Stimulated activated CD4-positive, alpha-beta T cell treated with anti-CD3 and anti-CD28 coated beads, Interleukin-4, amount 100 ng/mL, for 4 hours (primary cell): ENCODE results near the gene NLK.
"Not testable (repeated sequence)": the region's sequence is repeated elsewhere in the genome, so short reads cannot be mapped to it uniquely, and the experiment has no call there.

Experiments
- DNase-seq, 2 experiments: peaks; one replicate each; pipeline ENCODE4 v3.0.0-alpha.2; 2020

Gene NLK

DNA sequence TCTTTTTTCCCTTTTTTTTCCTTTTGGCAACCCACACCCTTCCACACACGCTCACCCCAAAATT lies at the start of gene NLK:
TSS of gene NLK (plus strand) at position 21 of the 64 bp plus-strand sequence. CDS start 197 bp downstream, outside the sequence.
- no peak for DNase-seq

DNA sequence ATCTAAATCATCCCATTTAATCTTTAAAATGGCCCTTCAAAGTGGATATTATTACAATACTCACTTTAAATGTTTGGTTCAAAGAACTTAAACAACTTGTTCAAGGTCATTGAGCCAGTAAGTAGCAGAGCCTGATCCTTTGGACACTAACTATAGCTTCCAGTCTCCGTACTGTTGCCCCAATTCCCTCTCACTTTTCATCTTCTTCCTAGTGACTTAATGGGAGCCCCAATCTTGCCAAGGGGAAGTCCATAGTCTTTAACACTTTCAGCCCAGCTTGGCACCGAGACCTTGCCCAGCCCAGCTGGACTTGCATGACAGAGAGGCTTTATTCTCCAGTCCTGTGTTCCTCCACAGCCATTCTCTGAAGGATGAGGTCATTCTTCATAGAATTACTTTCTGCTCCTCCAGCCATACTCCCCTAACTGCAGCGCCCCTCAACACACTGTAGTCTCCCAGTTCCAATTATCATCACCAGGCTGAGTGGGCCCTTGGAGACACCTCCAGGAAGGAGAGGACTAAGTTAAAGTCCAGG lies 49.2 kb upstream of the NLK start:
- no peak for DNase-seq

DNA sequence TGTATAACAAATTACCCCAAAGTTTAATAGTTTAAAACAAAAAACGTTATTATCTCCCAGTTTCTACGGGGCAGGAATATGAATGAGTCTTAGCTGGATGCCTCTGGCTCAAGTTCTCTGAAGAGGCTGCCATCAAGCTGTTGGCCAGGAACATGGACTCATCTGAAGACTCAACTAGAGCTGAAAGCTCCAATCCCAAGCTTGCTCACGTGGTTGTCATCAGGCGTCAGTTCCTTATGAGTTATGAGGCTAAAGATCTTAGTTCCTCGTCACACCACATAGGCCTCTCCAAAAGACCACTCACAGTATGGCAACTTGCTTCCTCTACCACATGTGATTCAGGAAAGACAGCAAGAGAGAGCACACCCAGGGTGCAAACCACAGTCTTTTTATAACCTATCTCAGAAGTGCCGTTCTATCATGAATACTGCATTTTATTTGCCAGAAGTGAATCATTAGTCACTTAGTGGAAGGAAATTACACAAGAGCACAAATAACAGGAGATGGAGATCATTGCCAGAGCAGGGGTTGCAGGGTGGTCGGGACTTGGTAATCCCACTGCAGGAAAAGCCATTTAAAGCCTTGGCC lies 48.7 kb upstream of the NLK start:
- no peak for DNase-seq

DNA sequence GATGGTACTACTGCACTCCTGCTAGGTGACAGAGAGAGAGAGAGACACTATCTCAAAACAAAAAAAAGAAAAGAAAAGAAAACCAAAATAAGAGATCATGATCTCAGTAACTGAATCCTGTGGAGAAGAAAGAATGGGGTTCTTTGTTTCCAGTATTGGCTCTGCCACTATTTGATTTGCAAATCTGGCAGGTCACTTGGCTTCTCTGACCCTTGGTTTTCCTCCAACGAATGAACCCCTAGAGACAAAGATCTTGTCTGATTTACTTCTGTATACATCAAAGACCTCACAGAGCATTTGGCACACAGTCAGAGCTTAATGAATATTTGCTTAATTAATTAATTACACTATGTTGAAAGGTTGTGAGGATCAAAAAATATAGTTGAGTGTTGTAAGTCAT lies 47.9 kb upstream of the NLK start:
- DNase-seq, result no peak

DNA sequence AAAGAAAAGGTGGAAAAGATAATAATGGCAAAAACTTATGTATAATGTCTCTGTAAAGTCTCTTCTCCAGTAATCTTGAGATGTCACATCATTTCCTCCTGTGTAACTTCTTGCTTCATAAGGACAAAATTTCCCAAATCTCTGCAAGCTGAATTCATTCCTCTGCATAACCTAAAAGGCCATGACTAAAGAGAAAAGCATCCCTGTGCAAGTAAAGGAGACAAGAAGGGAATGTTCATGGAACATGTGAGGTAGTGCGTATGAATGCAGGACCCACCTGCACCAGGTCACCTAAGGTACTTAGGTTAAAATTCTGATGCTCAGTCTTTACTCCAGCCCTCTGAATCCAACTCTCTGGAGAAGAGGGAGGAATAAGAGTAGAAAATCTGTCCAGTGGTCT lies 46.9 kb upstream of the NLK start:
- DNase-seq, result no peak

DNA sequence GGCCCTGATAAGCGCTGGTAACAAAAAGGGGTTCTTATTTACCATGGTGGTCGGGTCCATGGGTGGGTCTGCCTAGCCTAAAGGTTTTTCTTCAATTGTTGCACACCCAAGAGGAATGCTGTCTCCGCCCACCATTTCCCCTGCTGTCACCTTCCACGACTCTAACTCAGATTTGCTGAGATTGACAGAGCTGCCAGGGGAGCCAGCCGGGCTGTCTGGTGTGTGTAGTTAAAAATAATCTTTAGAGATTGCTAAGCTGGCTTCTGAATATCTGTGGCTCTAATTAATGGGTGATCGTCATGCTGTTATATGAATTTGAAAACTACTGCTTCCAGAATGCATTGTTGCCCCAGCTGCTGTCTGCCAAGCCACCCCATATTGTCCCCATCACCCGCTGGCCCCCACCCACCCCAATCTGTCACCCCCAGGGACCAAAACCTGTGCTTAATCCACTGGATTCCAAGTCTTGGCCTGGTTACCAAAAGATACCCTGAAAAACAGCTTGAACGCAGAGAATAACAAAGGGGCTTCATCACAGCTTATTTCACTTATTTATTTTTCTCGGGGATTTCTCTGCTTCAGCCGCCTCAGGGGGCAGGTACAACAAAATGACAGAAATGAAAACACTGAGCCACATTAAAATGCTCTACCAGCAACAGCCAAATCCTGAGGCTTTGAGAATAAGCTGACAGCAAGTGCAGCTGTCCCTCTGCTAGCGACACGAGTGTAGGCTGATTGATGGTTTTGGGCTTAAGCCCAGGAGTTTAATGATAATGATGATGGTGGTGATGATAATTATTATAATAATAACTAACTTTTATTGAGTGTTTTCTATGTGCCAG lies 46.1 kb upstream of the NLK start:
- no peak for DNase-seq

DNA sequence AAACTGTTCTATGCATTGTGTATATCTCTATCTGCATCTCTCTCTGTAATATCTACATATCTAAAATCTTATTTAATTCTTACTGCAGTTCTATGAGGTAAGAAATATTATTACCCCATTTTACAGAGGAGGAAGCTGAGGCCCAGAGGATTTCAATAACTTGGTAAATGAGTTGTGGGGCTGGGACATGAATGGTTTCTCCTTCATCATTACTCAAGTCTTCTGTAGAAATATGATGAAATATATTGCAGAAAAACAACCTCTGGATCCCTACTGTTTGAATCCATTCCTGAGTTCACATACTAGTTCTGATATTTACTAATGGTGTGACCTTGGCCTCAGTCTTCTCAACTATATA lies 45.5 kb upstream of the NLK start:
- DNase-seq, result no peak

DNA sequence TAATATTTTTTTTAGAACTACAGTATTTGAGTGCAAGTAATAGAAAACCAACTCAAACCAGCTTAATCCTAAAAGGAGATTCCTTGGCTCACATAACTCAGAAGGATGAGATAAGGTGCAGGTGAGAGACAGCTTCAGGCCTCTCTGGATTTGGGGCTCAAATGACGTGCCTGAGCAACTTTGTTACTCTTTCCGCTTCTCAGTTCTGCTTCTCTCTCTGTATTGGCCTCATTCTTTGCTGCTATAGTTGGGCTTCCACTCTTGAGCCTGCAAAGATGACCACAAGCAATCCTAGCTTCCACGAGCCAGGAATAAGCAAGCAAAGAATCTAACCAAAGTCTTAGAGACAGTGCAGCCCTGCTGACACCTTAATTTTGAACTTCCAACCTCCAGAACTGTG lies 45.0 kb upstream of the NLK start:
- DNase-seq, result no peak

DNA sequence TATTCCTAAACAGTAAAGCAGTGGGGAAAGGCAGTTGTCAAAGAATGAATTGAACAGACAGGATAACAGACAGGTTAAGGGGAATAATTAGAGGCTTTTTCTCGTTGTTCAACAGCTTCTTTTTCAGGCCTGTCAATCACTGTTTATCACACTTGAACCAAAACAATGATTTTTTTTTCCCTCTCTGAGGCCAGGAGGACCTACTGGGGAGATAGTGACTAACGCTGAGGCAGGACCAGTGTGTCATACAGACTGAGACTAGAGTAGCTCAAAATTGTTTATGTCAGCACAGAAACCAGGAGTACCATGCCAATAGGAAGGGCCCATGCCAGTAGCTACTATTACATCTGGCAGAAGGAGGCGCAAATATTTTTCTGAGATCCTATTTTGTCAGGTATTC lies 41.3 kb upstream of the NLK start:
- DNase-seq, result no peak

DNA sequence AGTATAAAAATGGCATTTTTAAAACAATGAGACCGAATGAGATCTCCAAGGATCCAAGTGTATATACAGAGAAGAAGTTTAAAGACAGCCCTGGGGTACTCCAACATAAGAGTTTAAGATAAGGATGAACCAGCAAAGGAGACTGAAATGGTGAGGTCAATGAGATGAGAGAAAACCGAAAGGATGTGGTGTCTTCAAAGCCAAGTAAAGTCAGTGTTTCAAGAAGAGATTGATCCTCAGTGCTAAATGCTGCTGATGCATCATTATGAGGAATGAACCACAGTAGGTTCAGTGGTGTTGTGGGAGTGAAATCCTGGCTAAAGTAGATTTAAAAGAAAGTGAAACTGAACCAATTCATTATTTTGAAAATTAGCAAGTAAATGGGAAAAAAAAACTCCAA lies 38.1 kb upstream of the NLK start:
- DNase-seq, result no peak

DNA sequence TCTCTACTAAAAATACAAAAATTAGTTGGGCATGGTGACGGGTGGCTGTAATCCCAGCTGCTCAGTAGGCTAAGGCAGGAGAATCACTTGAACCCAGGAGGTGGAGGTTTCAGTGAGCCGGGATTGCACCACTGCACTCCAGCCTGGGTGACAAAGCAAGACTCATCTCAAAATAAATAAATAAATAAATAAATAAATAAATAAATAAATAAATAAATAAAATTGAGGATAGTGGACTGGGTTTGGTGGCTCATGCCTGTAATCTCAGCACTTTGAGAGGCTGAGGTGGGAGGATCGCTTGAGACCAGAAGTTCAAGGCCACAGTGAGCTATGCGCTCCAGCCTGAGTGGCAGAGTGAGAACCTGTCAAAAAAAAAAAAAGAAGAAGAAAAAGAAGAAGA lies 34.6 kb upstream of the NLK start:
- DNase-seq, result not testable (repeated sequence)

DNA sequence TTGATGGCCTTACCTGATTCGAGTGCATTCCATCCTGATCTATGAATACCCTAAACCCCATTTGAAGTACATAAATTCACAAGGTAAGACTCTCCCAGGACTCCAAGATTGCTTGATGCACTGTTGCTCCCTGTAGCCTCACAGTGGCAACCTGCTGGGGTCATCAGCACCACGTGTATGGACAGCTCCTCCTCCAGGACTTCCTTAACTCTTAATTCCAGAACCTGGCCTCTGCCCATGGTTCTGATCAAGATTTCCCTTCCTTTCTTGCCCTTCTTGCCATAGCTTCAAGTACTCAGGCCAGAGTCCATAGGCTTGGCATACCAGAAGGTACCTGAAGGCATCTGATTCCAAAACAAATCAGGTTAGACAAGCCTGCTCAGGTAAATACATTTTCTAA lies 34.0 kb upstream of the NLK start:
- no peak for DNase-seq

DNA sequence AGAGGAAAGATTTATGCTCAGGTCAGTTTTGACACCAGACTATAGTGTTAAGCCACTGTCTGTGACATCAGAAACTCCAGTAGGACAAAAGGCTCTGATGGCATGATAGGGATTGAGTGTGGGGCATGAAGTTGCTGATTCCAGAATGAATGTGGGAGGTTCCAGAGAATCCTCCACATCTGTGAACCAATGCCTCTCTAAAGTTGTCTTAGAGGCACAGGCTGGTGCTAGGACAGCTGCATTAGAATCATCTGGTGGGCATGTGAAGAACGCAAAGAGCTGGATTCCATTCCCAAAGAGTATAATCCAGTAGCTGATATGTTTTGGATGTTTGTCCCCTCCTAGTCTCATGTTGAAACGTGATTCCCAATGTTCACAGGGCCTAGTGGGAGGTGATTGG lies 32.1 kb upstream of the NLK start:
- DNase-seq, result no peak

DNA sequence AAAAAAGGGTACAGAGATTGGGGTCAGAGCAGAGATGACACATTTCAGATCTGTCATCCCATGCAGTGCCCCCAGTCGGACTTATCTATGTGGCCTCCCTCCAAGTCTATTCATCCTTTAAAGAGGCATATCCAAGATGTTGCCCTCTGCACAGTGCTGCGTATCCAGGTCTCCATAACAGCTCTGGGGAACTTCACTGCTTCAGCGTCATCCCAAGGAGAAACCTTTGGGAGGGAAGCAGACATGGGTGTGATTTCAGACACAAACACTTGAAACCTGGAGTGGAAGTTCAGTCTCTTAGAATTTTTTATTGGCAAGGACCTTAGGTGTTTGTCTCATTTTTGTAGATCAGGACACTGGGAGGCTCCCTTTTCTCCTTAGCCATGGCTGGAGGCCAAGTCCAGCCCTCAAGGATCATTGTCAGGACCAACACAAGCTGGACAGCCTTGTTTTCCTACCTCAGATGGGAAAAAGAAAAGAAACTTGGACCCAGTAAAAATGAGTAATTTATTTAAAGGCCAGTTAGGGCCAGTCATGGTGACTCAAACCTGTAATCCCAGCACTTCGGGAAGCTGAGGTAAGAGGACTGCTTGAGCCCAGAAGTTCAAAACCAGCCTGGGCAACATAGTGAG lies 23.9 kb upstream of the NLK start:
- DNase-seq, result no peak

DNA sequence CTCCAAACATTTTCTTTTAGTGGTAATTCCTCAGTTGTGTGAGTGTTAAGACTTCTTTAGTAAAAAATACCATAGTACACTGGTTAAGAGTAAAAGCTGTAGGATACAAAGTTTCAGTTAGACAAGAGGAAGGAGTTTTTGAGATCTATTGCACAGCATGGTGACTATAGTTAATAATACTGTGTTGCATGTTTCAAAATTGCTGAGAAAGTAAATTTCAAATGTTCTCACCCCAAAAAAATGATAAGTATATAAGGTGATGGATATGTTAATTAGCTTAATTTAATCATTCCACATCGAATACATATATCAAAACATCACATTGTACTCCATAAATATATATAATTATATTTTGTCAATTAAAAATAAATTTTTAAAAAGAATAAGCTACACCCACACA lies 22.0 kb upstream of the NLK start:
- DNase-seq, result no peak

DNA sequence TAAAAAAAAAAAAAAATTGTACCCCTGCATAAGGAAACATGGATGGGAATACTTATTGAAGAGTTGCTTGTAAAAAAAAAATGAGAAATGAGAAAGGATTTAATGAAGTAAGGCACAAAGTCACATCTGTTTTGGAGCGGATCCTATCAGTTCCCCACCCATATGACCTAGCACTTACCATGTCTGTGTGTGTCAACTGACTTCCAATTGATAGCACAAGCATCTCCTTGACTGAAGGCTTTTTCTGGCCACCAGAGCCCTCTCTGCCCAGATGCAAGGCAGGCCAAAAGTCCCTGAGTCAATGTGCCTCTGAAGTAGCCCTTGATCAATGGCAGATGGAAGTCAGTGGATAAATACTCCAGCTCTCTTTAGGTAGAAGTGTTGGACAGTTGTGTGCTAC lies 13.4 kb upstream of the NLK start:
- no peak for DNase-seq

DNA sequence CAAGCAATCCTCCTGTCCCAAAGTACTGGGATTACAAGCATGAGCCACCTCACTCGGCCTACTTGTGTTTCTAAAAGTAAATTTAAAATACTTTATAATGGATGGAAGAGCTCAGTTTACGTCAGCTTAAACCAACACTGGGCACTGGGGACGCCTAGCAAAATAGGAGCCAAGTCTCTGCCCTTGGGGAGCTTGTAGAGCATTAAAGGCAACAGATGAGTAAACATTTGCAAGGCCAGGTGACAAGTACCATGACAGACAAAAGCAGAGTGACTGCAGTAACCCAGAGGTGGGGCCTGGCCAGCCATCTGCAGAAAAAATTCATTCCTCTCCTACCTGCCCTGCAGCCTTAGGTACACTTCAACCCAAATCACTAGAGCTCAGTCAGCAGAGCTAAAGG lies 12.1 kb upstream of the NLK start:
- no peak for DNase-seq

DNA sequence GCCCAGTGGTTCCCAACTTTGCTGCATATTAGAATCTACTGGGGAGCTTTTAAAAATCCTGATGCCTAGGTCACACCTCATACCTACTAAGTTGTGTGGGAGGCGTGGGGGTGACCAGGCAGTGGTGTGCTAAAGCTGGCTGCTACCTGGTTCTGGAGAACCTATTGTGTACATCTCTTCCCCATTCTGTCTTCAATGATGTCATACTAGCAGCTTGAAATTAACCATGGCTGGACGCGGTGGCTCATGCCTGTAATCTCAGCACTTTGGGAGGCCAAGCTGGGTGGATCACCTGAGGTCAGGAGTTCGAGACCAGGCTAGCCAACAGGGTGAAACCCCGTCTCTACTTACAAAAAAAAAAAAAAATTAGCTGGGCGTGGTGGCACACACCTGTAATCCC lies 11.3 kb upstream of the NLK start:
- no peak for DNase-seq

DNA sequence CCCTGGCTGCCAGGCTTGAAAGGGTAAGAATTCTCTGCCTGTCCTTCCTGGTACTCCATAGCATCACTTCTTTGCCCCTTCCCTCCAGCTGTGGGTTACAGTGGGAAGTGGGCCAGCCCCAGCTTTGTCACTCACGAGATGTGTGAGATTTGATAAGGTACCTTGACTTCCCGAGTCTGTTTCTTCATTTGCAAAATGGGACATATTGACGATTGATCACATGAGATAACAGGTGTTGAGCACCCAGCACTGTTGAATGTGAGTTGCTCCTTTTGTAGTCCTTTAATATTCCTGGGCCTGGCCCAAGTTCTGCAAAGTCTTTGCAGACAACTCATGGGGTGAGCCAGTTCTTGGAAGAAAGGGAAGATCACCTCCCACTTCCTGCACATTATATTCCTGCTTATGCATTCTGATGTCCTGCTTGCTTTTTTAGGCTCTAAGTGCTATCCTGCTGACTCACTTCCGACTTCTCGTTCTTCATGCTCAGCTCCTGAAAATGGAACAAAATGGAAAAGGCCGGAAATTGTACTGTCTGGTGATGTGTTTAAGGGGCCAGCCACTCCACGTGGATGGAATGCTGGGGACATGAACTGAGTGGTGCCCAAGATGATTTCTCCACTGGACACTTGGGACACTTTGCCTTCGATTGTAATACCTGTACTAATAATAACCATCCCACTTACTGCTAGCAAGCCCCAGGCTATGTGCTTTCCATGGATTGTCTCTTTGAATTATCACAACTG lies 8.3 kb upstream of the NLK start:
- no peak for DNase-seq

DNA sequence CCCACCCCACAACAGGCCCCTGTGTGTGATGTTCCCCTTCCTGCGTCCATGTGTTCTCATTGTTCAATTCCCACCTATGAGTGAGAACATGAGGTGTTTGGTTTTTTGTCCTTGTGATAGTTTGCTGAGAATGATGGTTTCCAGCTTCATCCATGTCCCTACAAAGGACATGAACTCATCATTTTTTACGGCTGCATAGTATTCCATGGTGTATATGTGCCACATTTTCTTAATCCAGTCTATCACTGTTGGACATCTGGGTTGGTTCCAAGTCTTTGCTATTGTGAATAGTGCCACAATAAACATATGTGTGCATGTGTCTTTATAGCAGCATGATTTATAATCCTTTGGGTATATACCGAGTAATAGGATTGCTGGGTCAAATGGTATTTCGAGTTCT lies 7.0 kb upstream of the NLK start:
- not testable (repeated sequence) for DNase-seq

DNA sequence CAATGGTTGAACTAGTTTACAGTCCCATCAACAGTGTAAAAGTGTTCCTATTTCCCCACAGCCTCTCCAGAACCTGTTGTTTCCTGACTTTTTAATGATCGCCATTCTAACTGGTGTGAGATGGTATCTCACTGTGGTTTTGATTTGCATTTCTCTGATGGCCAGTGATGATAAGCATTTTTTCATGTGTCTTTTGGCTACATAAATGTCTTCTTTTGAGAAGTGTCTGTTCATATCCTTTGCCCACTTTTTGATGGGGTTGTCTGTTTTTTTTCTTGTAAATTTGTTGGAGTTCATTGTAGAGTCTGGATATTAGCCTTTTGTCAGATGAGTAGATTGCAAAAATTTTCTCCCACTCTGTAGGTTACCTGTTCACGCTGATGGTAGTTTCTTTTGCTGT lies 6.6 kb upstream of the NLK start:
- DNase-seq, result not testable (repeated sequence)

DNA sequence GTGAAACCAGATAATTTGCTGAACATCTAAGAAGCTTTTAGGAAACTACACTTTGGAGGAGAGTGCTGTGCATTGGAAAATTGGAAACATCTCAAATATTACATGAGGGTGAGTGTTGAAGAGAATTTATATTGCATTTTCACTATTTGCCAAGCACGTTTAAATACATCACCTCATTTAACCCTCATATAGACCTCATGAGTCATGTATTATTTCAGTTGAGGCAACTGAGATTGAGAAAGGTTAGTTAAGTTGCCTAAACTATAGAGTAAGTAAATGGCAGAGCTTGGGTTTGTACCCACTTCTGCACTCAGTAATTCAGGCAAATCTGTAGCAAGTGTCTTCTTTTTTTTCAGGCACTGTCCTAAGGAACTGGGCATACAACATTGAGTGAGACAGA lies 3.7 kb upstream of the NLK start:
- no peak for DNase-seq

DNA sequence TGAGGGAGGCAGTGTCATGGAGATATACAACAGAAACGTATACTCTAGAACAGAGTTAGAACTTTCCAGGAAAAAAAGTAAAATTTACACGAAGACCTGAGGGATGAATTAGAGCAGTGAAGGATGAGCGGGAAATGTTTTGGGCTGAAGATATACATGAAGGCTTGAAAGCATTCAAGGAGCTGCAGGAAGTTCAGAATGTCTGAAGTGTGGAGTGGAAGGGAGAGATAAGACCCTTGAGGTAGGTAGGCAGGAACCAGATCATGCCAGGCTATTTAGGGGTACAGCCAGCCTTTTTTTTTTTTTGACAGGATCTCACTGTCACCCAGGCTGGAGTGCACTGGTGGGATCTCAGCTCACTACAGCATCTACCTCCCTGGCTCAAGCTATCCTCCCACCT lies 3.2 kb upstream of the NLK start:
- DNase-seq, result no peak

DNA sequence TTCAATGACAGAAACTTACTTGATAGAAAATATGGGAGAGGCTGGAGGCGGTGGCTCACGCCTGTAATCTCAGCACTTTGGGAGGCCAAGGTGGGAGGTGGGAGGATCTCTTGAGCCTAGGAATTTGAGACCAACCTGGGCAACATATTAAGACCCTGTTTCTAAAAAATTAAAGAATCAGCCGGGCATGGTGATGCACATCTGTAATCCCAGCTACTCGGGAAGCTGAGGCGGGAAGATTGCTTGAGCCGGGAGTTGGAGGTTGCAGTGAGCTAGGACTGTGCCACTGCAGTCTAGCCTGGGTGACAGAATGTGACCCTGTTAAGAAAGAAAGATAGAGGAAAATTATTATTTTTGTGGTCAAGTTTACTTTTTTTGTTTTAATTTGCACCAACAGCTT lies 2.1 kb upstream of the NLK start:
- DNase-seq, result no peak
